Kidney (tissue), 14 donors: ENCODE measurements around the gene LAMC1. TPM values are rescaled to one million over a fixed set of nuclear protein-coding genes. Genes with fewer than 3 reads are reported as not detected.
A peak's percentile ranks its signal among the peaks of the same experiment; 100 is the strongest.

Experiments
- DNase-seq, 5 donors: peaks; one replicate each; pipeline ENCODE4 v3.0.0-alpha.2; 2013 to 2020
- FAIRE-seq: peaks from 2 replicates; lab custom pipeline; 2012; peaks lifted over from hg19 to GRCh38; lab: Jason Lieb, UNC
- H3K27ac ChIP-seq, 2 donors: one replicate each; pipeline ENCODE4 v1.7.0; 2013; ENCODE audit warnings: low read depth in 2 of 2, low read length in 2 of 2, inconsistent platforms in 1 of 2
- H3K27me3 ChIP-seq: one replicate; pipeline ENCODE4 v1.7.1; 2013; ENCODE audit warnings: low read length, inconsistent platforms; ENCODE audit not compliant: control insufficient read depth, insufficient read depth
- H3K36me3 ChIP-seq, 3 donors: one replicate each; pipeline versions ENCODE4 v1.7.0 to v1.7.1; 2013; ENCODE audit warnings: low read length in 3 of 3, control low read depth in 1 of 3, inconsistent platforms in 1 of 3; ENCODE audit not compliant: insufficient read depth in 3 of 3, control insufficient read depth in 2 of 3
- H3K4me1 ChIP-seq, 3 donors: one replicate each; pipeline versions ENCODE4 v1.7.0 to v1.7.1; 2013; ENCODE audit warnings: low read length in 3 of 3, inconsistent platforms in 1 of 3, low read depth in 1 of 3; ENCODE audit not compliant: control insufficient read depth in 2 of 3, insufficient read depth in 2 of 3
- H3K4me3 ChIP-seq, 3 donors: one replicate each; pipeline versions ENCODE4 v1.7.0 to v1.8.1; 2013; ENCODE audit warnings: low read length in 3 of 3, control low read depth in 1 of 3, inconsistent platforms in 1 of 3
- H3K9ac ChIP-seq, 3 donors: one replicate each; pipeline versions ENCODE4 v1.7.0 to v1.7.1; 2013; ENCODE audit warnings: low read length in 3 of 3, control low read depth in 1 of 3, inconsistent platforms in 1 of 3
- H3K9me3 ChIP-seq, 3 donors: one replicate each; pipeline versions ENCODE4 v1.7.0 to v1.7.1; 2013; ENCODE audit warnings: low read length in 3 of 3, control low read depth in 1 of 3, inconsistent platforms in 1 of 3; ENCODE audit not compliant: control insufficient read depth in 2 of 3, insufficient read depth in 1 of 3
- intact Hi-C: fragments of 100-400 bp; cut with DNase I; formaldehyde crosslinking; loops from one replicate; pipeline ENCODE4 v1.11.1; 2022
- polyA plus RNA-seq: library from polyadenylated mRNA; stranded (reverse); fragments of 350-450 nt; fragmentation: Illumina TruSeq; extraction: RNeasy Lipid Tissue Mini Kit (QIAGEN cat#74804); gene quantifications from one replicate; pipeline ENCODE4 v1.2.3, GENCODE V29; 2014; ENCODE audit warnings: low read depth, low replicate concordance; ENCODE audit not compliant: insufficient read depth
- total RNA-seq: library from RNA; stranded (reverse); fragmentation: NEBNext Ultra II Directional; extraction: Animal tissue kit (Norgen Biotek cat#: 25700); gene quantifications from one replicate; pipeline ENCODE4 v1.2.1, GENCODE V29; 2021
- TF ChIP-seq, protein P1 (sequence below): IDR thresholded peaks from 3 replicates; pipeline ENCODE4 v1.5.1; 2012; ENCODE audit warnings: mild to moderate bottlenecking, moderate library complexity, borderline replicate concordance; ENCODE audit not compliant: insufficient read depth; ENCODE audit errors: extremely low read depth
- donor health status: control.
- donor health status: control.
- donor health status: control.
- donor health status: control.
- donor health status: control.
- donor health status: DM: yes; HTN: yes; CAD: no.
- donor health status: Normal renal cell carcinoma (clear cell type).

The LAMC1 gene
- total and polyA plus RNA-seq, 2 donors from 2014 or later, result 21.1 to 140 TPM

DNA sequence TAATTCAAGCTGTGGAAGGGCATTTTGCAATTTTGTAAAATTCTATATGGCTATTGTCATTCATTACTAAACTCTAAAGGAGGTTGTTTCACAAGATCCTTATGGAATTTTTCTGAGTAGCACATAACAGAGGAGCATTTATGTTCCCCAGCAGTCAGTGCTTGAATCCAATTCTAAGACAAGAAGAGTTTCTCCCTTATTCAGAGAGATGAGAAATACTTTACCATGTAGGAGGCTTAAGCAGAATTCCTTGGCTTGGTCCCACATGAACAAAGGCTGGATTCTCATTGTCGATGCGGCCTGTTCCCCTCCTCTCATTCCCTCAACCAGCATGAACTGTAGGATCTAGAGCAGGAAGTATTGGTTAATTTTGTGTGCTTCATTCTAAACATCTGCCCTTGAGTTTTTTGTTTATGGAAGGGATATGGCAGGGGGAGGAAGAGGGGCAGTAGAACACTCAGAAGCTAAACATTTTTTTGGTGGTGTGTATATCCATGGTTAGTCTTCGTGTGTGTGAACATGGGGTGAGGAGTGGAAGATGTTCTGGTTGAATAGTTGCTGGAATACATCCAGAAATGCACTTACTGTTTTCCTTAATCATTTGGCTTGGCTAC lies 74.3 kb downstream of the LAMC1 start:
- Histone ChIP-seq H3K36me3 (no peaks in the 10 kb centered on the region), H3K9me3 (no peaks in the 10 kb centered on the region), H3K9ac (no peak overlapping the region), H3K4me1 (peaks cover 9 to 24% (median 18%) of the 10 kb centered on the region in 3 donors), H3K4me3 (peak overlapping the region in 1 of 3 donors; percentile 4), H3K27ac (no peak overlapping the region), H3K27me3 (no peaks in the 10 kb centered on the region)
- TF ChIP-seq, protein P1, sequence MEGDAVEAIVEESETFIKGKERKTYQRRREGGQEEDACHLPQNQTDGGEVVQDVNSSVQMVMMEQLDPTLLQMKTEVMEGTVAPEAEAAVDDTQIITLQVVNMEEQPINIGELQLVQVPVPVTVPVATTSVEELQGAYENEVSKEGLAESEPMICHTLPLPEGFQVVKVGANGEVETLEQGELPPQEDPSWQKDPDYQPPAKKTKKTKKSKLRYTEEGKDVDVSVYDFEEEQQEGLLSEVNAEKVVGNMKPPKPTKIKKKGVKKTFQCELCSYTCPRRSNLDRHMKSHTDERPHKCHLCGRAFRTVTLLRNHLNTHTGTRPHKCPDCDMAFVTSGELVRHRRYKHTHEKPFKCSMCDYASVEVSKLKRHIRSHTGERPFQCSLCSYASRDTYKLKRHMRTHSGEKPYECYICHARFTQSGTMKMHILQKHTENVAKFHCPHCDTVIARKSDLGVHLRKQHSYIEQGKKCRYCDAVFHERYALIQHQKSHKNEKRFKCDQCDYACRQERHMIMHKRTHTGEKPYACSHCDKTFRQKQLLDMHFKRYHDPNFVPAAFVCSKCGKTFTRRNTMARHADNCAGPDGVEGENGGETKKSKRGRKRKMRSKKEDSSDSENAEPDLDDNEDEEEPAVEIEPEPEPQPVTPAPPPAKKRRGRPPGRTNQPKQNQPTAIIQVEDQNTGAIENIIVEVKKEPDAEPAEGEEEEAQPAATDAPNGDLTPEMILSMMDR, result no peak
- DNase-seq (peak in 2 of 5 donors; percentile 53 to 57), FAIRE-seq (no peak)
- intact Hi-C loops, result no loop called here

DNA sequence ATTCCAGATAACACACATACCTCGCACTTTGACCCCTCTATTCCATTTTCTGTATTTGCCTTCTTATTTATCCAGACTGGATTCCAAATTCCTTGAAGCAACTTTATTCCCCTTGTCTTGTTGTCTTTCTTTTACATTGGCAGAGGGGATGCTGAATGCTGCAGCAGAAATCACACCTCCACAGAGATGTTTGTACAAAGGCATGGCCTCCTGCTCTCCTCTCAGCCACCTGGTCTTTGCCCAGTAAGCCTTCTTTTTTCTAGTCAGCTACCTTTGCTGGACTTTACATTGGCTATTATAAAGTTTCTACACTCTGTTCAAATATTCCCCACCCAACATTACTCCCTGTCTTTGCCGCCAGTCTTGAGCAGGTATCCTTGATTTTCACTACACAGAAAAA lies 75.1 kb downstream of the LAMC1 start:
- Histone ChIP-seq H3K36me3 (no peaks in the 10 kb centered on the region), H3K27ac (no peak overlapping the region), H3K9me3 (no peaks in the 10 kb centered on the region), H3K4me3 (no peak overlapping the region), H3K27me3 (no peaks in the 10 kb centered on the region), H3K9ac (no peak overlapping the region), H3K4me1 (peaks cover 9 to 24% (median 18%) of the 10 kb centered on the region in 3 donors)
- TF ChIP-seq, protein P1, result no peak
- FAIRE-seq (no peak), DNase-seq (no peak)
- intact Hi-C loops, result no loop called here

DNA sequence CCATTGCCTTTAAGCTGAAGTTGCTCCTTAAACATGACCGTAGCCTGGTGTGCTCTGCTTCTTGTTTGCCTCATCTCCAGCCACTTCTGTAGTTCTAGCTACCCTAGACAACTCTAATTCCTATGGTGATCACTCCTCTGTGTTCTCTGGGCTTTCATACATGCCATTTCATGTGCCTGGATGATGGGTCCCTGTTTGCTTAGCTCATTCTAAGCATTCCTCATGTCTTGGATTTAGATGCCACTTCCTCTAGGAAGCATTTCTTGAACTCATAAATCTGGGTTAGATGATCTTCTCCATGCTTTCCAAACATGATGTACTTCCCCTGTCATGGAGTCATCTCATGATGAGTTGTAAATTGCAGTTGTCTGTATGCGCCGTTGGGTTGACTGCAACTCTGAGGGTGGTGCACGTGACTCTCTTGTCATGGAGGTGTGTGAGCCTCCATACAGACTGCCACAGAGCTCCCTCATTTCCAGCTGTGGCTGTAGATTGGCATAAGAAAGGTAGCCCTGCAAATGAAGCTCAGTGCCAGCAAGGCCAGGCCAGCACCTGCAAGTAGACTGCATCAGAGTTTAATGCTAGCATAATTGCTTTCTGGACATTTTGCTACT lies 77.2 kb downstream of the LAMC1 start:
- H3K36me3 ChIP-seq, result no peaks in the 10 kb centered on the region
- TF ChIP-seq, protein P1, result no peak
- DNase-seq (no peak), FAIRE-seq (no peak)
- no peak overlapping the region for H3K27ac ChIP-seq
- no peaks in the 10 kb centered on the region for H3K27me3 ChIP-seq
- H3K9me3 ChIP-seq, result no peaks in the 10 kb centered on the region
- intact Hi-C loops, result no loop called here
- no peak overlapping the region for H3K9ac ChIP-seq
- H3K4me3 ChIP-seq, result no peak overlapping the region
- peaks cover 9 to 24% (median 15%) of the 10 kb centered on the region in 3 donors for H3K4me1 ChIP-seq
